Measurements from ENCODE around the gene GPSM3. TPM values are rescaled to one million over a fixed set of nuclear protein-coding genes. Genes with fewer than 3 reads are reported as not detected.
"Not testable (repeated sequence)": the region's sequence is repeated elsewhere in the genome, so short reads cannot be mapped to it uniquely, and the experiment has no call there.

Gene GPSM3, protein sequence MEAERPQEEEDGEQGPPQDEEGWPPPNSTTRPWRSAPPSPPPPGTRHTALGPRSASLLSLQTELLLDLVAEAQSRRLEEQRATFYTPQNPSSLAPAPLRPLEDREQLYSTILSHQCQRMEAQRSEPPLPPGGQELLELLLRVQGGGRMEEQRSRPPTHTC
- 59.9 and 80.6 TPM in 2 replicates for total RNA-seq (2014; rRNA removed; shearing (Covaris generic))
- 39.9 and 46.3 TPM in 2 replicates for polyA plus RNA-seq (2015; cell fraction: cytosol; rRNA removed)
- 20.4 and 20.6 TPM in 2 replicates for polyA plus RNA-seq (2015; cell fraction: nucleus; rRNA removed)

DNA sequence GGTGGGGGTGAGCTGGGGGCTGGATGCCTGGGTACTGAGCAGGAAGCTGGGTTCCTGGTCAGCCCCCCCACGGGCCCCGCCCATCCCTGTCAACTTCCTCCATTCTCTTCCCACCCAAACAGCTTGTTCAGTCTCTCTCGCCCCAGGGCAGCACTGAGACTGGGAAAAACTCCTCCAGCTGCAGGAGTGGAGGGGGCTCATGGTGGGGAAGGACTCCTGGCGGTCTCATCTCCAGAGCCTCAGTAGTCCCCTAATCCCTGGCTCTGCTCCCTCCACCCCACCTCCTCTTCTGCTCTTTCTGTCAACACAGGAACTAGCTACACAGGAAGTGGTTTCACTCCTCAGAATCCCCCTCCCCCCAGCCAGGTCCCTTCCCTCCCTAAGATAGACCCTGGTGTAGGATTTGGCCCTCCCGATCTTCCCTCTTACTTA is at the start of gene GPSM3:
Gene GPSM3 (minus strand): TSS at position 36 of the 432 bp plus-strand sequence. CDS start 130 bp downstream, outside the sequence.
- DNase-seq (ENCODE audit: low read depth), result peak; percentile 84

DNA sequence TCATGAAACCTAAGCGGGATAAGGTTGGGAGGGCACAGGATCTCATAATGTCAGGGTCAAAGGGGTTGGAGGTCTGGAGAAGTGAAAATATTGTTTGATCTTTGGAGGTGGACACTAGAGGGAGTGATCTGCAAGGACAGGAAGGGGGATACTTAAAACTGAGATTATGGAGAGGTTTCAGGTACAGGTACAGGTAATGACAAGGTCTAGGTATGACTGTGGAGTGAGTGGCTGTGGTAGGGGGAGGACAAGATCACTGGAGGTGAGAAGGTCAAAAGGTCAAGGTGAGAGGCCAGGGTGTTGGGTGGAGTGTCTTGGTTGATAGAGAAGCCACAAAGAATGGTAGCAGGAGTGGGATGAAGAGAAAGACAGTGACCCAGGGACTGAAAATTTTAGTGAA is 48.2 kb upstream of the GPSM3 start:
- no peak for DNase-seq (ENCODE audit: low read depth)

DNA sequence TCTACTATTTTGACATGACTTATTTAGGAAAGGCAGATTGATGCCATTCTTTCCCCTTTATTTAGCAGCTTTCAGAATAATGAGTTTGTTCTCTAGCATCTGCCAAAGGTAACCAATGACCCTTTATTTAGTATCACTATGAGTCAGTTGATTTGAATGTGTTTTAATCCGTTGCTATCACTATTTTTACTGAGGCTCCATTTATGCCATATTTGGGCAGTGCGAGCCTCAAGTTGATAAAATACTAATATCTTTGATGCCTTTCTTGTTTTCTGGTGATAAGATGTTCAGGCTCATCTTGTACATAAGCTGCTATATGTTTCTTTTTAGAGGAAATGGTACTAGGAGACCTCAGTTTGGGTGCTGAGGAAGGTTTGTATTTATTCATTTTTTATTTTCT is 47.0 kb upstream of the GPSM3 start:
- no peak for DNase-seq (ENCODE audit: low read depth)

- no peak for DNase-seq (ENCODE audit: low read depth)
Measured at GRCh38 chr6:32234934-32235333, 42.5 kb upstream of the GPSM3 start.

DNA sequence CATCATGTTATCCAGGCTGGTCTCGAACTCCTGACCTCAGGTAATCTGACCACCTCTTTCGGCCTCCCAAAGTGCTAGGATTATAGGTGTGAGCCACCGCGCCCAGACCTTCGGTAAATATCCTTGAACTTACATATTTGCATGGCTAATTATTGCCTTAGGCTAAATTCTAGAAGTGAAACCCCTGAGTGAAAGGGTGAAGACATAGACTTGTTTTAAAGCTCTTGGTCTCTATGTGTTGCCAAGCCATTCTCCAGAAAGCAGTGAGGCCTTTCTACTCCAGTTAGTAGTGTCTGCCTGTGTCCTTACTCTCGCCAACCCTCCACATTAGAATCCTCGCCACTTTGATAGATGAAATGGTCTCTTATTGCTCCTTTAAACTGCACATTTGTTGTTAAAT is 34.0 kb upstream of the GPSM3 start:
- DNase-seq (ENCODE audit: low read depth), result no peak

DNA sequence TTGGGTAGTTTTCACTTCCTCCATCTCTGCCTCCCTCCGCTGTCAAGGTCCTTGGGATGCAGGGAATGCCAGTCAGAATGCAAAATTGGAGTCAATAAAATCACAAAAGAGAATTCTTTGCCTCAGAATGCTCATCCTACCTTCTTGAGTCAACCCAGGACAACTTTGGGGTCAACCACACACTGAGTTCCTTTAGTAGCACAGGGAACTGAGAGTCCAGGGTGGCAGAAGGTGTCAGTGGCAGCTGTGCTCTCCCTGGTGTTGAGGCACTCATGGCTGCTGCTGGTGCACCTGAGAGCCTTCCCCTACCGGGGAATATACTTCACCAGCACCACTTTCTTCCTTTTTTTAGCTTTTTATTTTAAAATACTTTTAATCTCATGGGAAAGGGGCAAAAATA is 32.3 kb upstream of the GPSM3 start:
- DNase-seq (ENCODE audit: low read depth), result no peak

GRCh38 chr6:32223258-32224235 is 31.1 kb upstream of the GPSM3 start, which contains the start of gene NOTCH4:
TSS of gene NOTCH4 (minus strand) at chr6:32224067. CDS start at chr6:32223928, 139 bp downstream.
- no peak for DNase-seq (ENCODE audit: low read depth)

GRCh38 chr6:32222333-32223230 is 30.1 kb upstream of the GPSM3 start:
- no peak for DNase-seq (ENCODE audit: low read depth)

DNA sequence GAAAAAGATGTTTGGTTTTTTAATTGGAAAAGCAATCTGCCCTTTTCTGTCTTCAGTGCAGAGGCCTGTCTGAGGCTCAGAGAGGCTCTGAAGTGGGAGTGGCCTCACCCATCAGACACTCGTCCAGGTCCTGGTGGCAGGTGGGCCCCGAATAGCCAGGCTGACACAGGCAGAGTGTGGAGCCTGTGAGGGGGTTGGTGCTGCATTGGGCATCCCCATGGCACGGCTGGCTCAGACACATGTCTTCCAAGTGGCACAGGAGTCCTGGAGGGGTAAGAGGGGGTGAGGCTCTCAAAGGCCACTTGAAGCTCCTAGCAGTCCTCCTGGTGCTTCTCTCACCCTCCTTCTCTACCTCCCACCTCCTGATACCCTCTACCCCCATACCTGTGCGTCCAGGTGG is 27.6 kb upstream of the GPSM3 start:
- no peak for DNase-seq (ENCODE audit: low read depth)

DNA sequence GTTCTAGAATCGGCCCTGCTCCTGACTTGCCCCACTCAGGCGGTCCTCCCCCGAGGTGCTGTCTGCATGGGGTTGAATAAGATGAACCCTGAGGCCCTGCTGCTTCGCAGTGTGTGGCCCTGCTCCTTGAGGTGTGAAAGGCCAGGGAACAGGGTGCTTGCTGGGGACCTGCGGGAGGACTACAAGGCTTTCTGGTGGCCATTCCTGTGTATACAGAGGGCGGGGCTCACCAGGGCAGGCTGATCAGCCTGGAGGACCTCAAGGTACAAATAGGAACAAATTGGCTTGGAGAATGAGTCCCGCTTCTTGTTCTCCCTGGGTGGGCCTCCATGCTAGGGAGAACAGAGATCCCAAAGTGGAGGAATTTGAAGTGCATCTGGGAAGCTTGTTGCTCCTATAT is 25.7 kb upstream of the GPSM3 start:
- DNase-seq (ENCODE audit: low read depth), result no peak

GRCh38 chr6:32216998-32217397 is 24.6 kb upstream of the GPSM3 start:
- DNase-seq (ENCODE audit: low read depth), result no peak

- no peak for DNase-seq (ENCODE audit: low read depth)
Measured at GRCh38 chr6:32216285-32216684, 23.8 kb upstream of the GPSM3 start.

DNA sequence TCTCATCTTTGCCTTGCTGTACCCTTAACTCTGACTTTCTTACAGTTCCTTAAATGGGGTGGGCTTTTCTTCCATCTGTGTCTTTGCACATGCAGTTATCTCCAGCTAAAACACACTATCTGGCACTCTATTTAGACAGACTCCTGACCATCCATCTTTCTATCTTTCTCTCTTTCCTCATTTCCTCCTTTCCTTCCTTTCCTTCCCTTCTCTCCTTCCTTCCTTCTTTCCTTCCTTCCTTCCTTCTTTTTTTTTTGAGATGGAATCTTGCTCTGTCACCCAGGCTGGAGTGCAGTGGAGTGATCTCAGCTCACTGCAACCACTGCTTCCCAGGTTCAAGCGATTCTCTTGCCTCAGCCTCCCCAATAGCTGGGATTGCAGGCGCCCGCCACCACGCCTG is 23.2 kb upstream of the GPSM3 start:
- DNase-seq (ENCODE audit: low read depth), result no peak

GRCh38 chr6:32214126-32214525 is 21.7 kb upstream of the GPSM3 start:
- DNase-seq (ENCODE audit: low read depth), result no peak

- DNase-seq (ENCODE audit: low read depth), result no peak
Measured at GRCh38 chr6:32213649-32214048, 21.2 kb upstream of the GPSM3 start.

DNA sequence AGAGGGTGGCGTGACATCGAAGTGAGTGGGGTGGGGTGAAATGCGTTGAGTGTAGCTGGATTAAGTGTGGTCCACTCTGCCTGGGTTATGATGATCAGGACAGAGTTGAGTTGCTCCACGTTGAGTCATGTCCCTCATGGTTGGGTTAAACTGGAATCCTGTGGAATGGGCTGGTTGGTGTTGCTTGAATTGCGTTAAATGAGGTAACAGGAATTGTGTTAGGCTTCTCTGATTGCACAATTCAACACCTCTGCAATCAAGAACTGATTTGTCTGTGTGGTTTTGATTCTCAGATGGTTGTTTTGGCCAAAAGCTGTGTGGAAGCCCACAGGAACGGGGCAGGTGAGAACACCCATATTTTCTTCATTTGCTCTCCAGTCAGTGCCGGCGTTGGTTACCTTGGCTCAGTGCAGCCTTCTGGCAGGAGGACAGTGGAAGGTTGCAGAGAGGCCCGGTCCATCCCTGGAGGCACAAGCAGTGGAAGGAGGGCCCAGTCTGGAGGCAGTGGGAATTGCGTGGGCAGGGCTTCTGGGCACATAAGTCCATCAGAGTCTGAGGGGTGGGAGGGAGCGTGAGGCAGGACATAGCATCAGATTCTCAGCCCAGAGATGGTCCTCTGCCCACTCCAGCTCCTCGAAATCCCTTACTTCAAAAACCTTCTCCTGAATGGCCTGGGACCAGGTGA is 19.8 kb upstream of the GPSM3 start:
- DNase-seq (ENCODE audit: low read depth), result no peak

DNA sequence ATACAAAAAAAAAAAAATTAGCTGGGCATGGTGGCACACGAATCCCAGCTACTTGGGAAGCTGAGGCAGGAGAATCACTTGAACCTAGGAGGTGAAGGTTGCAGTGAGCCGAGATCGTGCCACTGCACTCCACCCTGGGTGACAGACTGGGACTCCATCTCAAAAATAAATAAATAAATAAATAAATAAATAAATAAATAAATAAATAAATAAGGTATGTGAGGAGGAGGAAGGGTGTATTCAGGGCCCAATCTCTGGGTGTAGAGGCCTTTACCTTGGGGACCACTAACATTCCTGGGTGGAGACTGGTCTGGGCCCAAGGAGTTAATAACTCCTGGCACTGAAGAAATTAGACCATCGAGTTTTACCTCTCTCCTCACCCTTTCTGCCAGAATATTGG is 19.0 kb upstream of the GPSM3 start:
- not testable (repeated sequence) for DNase-seq (ENCODE audit: low read depth)

- no peak for DNase-seq (ENCODE audit: low read depth)
Measured at GRCh38 chr6:32210191-32210601, 17.8 kb upstream of the GPSM3 start.

- DNase-seq (ENCODE audit: low read depth), result no peak
Measured at GRCh38 chr6:32208996-32209395, 16.6 kb upstream of the GPSM3 start.

DNA sequence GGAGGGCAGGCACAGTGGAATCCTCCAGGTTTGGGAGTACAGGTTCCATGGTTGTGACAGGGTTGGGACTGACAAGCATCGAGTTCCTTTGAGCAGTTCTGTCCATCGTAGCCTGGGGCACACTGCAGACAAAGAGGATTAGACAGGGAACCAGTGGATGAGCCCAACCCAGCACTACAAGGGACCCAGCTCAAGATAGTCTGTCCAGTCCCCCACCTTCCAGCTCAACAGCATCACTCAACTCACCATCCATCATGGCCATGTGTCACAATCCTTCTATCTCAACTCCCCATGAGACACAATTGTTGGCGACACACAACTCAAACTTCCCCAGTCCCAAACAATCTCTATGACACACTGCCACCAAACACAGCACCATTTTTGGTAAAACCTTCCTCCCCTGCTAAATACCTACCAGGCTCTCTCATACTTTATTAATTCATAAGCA is 11.8 kb upstream of the GPSM3 start:
- no peak for DNase-seq (ENCODE audit: low read depth)

All from HT1080 (cell line).